Mesenchymal stem cell (in vitro differentiated cells and primary cell): ENCODE results near the gene FSD1.

Experiments used
- DNase-seq: peaks from one replicate; pipeline ENCODE4 v3.0.0-alpha.2; 2013
- H2AFZ ChIP-seq: one replicate; pipeline ENCODE4 v1.6.1; 2013; ENCODE audit warnings: low read depth, mild to moderate bottlenecking, control low read depth, inconsistent platforms, low read length, moderate library complexity
- H2AK5ac ChIP-seq: 2 replicates; pipeline ENCODE4 v1.6.1; 2013; ENCODE audit warnings: low read length, moderate library complexity, mild to moderate bottlenecking, inconsistent platforms; ENCODE audit not compliant: severe bottlenecking
- H2BK120ac ChIP-seq: one replicate; pipeline ENCODE4 v1.6.1; 2013; ENCODE audit warnings: low read depth, mild to moderate bottlenecking, inconsistent platforms, low read length, moderate library complexity
- H2BK12ac ChIP-seq, 2 experiments: one replicate each; pipeline ENCODE4 v1.6.1; 2013; ENCODE audit warnings: inconsistent platforms in 2 of 2, low read length in 2 of 2, mild to moderate bottlenecking in 2 of 2, moderate library complexity in 2 of 2, control low read depth in 1 of 2
- H2BK15ac ChIP-seq: one replicate; pipeline ENCODE4 v1.6.1; 2013; ENCODE audit warnings: mild to moderate bottlenecking, low read depth, inconsistent platforms; ENCODE audit not compliant: poor library complexity, severe bottlenecking
- H2BK5ac ChIP-seq: 2 replicates; pipeline ENCODE4 v1.6.1; 2013; ENCODE audit warnings: low read depth, mild to moderate bottlenecking, low read length, control low read depth, inconsistent platforms; ENCODE audit not compliant: poor library complexity, severe bottlenecking
- H3K14ac ChIP-seq, 2 experiments: one replicate each; pipeline ENCODE4 v1.6.1; 2013; ENCODE audit warnings: inconsistent platforms in 2 of 2, low read length in 2 of 2, control low read depth in 1 of 2, mild to moderate bottlenecking in 1 of 2, moderate library complexity in 1 of 2
- H3K18ac ChIP-seq, 2 experiments: one replicate each; pipeline ENCODE4 v1.6.1; 2013; ENCODE audit warnings: inconsistent platforms in 2 of 2, low read length in 2 of 2, control low read depth in 1 of 2, low read depth in 1 of 2, mild to moderate bottlenecking in 1 of 2
- H3K23ac ChIP-seq, 2 experiments: one replicate each; pipeline ENCODE4 v1.6.1; 2013; ENCODE audit warnings: inconsistent platforms in 2 of 2, low read length in 2 of 2, mild to moderate bottlenecking in 2 of 2, moderate library complexity in 2 of 2, control low read depth in 1 of 2
- H3K27ac ChIP-seq: 2 replicates; pipeline ENCODE4 v1.5.1; 2013; ENCODE audit warnings: mild to moderate bottlenecking, moderate library complexity, low read length, control low read depth, inconsistent platforms; ENCODE audit not compliant: poor library complexity, severe bottlenecking
- H3K27me3 ChIP-seq, 2 experiments: 2 replicates each; pipeline versions ENCODE4 v1.6.1 to v1.7.0; 2013; ENCODE audit warnings: low read length in 2 of 2, mild to moderate bottlenecking in 2 of 2, moderate library complexity in 2 of 2, control low read depth in 1 of 2, inconsistent platforms in 1 of 2; ENCODE audit not compliant: control insufficient read depth in 1 of 2, insufficient read depth in 1 of 2
- H3K36me3 ChIP-seq, 2 experiments: 2 replicates each; pipeline versions ENCODE4 v1.6.1 to v1.7.0; 2013; ENCODE audit warnings: low read length in 2 of 2, control low read depth in 1 of 2, inconsistent platforms in 1 of 2, low read depth in 1 of 2, mild to moderate bottlenecking in 1 of 2; ENCODE audit not compliant: insufficient read depth in 2 of 2, control insufficient read depth in 1 of 2
- H3K4ac ChIP-seq, 2 experiments: one replicate each; pipeline ENCODE4 v1.6.1; 2013; ENCODE audit warnings: inconsistent platforms in 2 of 2, low read length in 2 of 2, mild to moderate bottlenecking in 2 of 2, moderate library complexity in 2 of 2, control low read depth in 1 of 2, low read depth in 1 of 2
- H3K4me1 ChIP-seq: 2 replicates; pipeline ENCODE4 v1.6.1; 2013; ENCODE audit warnings: low read depth, low read length, control low read depth; ENCODE audit not compliant: control insufficient read depth, insufficient read depth
- H3K4me2 ChIP-seq: 2 replicates; pipeline ENCODE4 v1.6.1; 2013; ENCODE audit warnings: low read length, mild to moderate bottlenecking, inconsistent platforms; ENCODE audit not compliant: poor library complexity, severe bottlenecking
- H3K4me3 ChIP-seq, 2 experiments: 2 replicates each; pipeline versions ENCODE4 v1.5.1 to v1.7.0; 2013; ENCODE audit warnings: low read length in 2 of 2, mild to moderate bottlenecking in 2 of 2, control low read depth in 1 of 2, low read depth in 1 of 2; ENCODE audit not compliant: insufficient read depth in 1 of 2
- H3K79me1 ChIP-seq: replicated peaks from 2 replicates; pipeline ENCODE4 v1.6.1; 2013; ENCODE audit warnings: mild to moderate bottlenecking, control low read depth, low read length, inconsistent platforms; ENCODE audit not compliant: poor library complexity, severe bottlenecking
- H3K9ac ChIP-seq: 2 replicates; pipeline ENCODE4 v1.7.0; 2013; ENCODE audit warnings: mild to moderate bottlenecking, low read length, moderate library complexity
- H3K9me3 ChIP-seq: 2 replicates; pipeline ENCODE4 v1.7.0; 2013; ENCODE audit warnings: mild to moderate bottlenecking, low read length; ENCODE audit not compliant: control insufficient read depth
- H4K8ac ChIP-seq: one replicate; pipeline ENCODE4 v1.6.1; 2013; ENCODE audit warnings: inconsistent platforms, mild to moderate bottlenecking, low read length, moderate library complexity
- H4K91ac ChIP-seq: one replicate; pipeline ENCODE4 v1.6.1; 2013; ENCODE audit warnings: mild to moderate bottlenecking, low read length, inconsistent platforms
- WGBS: methylation state at CpG from one replicate; pipeline ENCODE4 v1.1.7; 2013; ENCODE audit warnings: mixed read lengths; 5-methylcytosine and 5-hydroxymethylcytosine counted together

The FSD1 gene

DNA sequence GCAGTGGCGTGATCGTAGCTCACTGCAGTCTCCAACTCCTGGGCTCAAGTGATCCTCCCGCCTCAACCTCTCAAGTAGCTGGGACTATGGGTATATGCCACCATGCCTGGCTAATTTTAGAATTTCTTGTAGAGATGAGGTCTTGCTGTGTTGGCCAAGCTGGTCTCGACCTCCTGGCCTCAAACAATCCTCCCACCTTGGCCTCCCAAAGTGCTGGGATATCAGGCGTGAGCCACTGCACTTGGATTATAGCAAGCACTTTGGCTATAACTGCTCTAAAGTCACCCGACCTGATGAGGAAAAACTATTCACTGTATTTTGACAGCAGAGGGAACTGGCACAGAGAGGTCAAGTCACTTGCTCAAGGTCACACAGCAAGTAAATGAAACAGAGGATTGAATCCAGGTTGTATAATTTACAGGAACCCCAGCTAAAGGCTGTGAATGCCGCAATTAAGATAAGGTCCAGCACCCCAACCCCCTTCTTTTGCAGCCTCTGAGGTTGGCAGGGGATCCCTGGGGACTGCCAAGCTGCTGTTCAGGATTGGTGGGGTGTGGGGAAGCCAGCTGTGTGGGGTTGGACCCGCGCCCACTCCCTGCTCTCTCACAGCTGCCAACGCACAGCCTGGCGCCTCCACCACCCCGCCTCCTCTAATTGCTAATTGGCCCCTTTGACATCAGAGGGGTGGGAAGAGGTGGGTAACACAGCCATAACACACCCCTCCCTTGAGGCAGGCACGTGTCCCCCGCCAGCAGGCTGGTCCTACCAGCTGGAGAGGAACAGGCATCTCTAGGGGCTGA, 8.2 kb upstream of the FSD1 start:
- no peak for DNase-seq
- Histone ChIP-seq H3K27ac (no peak overlapping the region), H3K4ac (no peak overlapping the region), H3K4me3 (no peak overlapping the region), H2AK5ac (no peak overlapping the region), H3K14ac (no peak overlapping the region), H3K4me2 (no peak overlapping the region), H3K79me1 (no peaks in the 10 kb centered on the region), H4K8ac (no peak overlapping the region), H3K23ac (no peak overlapping the region), H3K27me3 (peaks cover 5 to 42% of the 10 kb centered on the region in 2 experiments), H4K91ac (no peak overlapping the region), H2BK15ac (no peak overlapping the region), H3K18ac (no peak overlapping the region), H2BK120ac (no peak overlapping the region), H2BK5ac (no peak overlapping the region), H3K9me3 (no peaks in the 10 kb centered on the region), H3K4me1 (peaks cover 2% of the 10 kb centered on the region), H2AFZ (no peak overlapping the region), H2BK12ac (no peak overlapping the region), H3K9ac (no peak overlapping the region), H3K36me3 (no peaks in the 10 kb centered on the region)
- WGBS: 66% methylated on average over 8 of the region's 14 CpGs

DNA sequence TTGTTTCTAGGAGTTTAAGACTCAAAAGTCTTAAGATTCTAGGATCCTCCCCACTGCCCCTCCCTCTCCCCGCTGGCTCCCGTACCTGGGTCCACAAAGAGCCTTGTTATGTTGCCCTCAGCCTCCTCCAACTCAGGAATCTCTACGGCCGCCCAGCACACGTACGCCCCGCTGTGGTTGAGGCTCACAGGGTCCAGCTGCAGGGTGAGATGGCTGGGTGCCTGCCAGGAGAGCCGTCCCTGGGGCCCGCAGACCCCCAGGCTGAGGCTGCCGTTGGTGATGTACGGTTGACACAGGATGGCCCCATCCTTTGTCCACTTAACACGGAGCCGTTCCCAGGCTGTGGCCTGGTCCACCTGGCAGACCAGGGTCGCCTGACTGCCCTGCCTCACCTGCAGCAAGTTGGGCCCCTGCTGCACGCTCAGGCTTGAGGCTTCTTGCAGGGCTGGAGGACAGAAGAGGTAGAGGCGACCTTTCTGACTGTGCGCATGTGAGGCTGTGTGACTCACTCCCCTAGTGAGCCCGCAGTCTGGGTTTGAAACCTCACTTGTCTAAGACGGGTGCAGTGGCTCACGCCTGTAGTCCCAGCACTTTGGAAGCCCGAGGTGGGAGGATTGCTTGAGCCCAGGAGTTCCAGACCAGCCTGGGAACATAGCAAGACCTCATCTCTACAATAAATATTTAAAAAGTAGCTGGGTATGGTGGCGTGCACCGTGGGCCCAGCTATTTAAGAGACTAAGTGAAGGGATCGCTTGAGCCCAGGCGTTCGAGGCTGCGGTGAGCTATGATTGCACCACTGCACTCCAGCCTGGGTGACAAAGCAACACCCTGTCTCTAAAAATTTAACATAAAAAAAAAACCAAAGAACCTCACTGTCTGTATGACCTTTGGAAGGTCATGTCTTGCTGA, 6.2 kb upstream of the FSD1 start:
- Histone ChIP-seq H3K14ac (peak overlapping the region in 1 of 2 experiments; percentile 46), H3K79me1 (no peaks in the 10 kb centered on the region), H3K27me3 (peaks cover 5 to 36% of the 10 kb centered on the region in 2 experiments), H3K36me3 (no peaks in the 10 kb centered on the region), H4K91ac (no peak overlapping the region), H3K9ac (no peak overlapping the region), H2AFZ (no peak overlapping the region), H3K4me3 (no peak overlapping the region), H3K4ac (no peak overlapping the region), H4K8ac (no peak overlapping the region), H3K18ac (no peak overlapping the region), H2AK5ac (no peak overlapping the region), H2BK5ac (no peak overlapping the region), H3K4me1 (peaks cover 2% of the 10 kb centered on the region), H3K4me2 (no peak overlapping the region), H3K23ac (no peak overlapping the region), H3K9me3 (no peaks in the 10 kb centered on the region), H3K27ac (no peak overlapping the region), H2BK12ac (no peak overlapping the region), H2BK120ac (no peak overlapping the region), H2BK15ac (peak overlapping the region; percentile 28)
- 81% methylated on average over 26 of the region's 27 CpGs for WGBS
- no peak for DNase-seq

DNA sequence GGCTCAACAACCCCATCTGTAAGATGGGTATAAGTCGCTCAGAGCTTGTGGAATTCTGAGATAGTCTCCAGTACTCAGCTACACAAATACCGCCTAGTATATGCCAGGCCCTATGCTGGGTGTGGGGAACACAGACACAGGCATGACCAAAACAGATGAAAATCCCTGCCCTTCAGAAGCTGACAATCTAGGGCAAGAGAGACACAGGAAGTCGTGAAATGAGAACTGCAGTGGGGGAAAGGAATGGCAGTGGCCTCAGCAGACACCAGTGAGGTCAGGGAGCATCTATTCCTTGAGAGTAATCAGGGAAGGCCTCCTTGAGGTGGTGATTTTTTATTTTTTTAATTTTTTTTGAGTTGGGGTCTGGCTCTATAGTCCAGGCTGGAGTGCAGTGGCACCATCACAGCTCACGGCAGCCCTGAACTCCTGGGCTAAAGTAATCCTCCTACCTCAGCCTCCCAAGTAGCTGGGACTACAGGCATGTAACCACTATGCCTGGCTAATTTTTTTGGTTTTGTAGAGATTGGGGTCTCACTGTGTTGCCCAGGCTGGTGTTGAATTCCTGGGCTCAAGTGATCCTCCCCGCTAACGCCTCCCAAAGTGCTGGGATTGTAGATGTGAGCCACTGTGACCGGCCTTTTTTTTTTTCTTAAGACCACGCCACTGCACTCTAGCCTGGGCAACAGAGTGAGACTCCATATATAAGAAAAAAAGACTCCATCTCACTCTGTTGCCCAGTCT, 5.4 kb upstream of the FSD1 start:
- peaks cover 5 to 35% of the 10 kb centered on the region in 2 experiments for H3K27me3 ChIP-seq
- no peak overlapping the region for H3K9ac ChIP-seq
- no peak overlapping the region for H2BK5ac ChIP-seq
- no peaks in the 10 kb centered on the region for H3K36me3 ChIP-seq
- no peak overlapping the region for H3K14ac ChIP-seq
- H2BK120ac ChIP-seq: no peak overlapping the region
- H3K9me3 ChIP-seq: no peaks in the 10 kb centered on the region
- H3K4me1 ChIP-seq: peaks cover 2% of the 10 kb centered on the region
- H3K79me1 ChIP-seq: no peaks in the 10 kb centered on the region
- no peak overlapping the region for H4K8ac ChIP-seq
- H4K91ac ChIP-seq: no peak overlapping the region
- H2AK5ac ChIP-seq: no peak overlapping the region
- no peak overlapping the region for H3K23ac ChIP-seq
- H3K4ac ChIP-seq: no peak overlapping the region
- no peak overlapping the region for H3K18ac ChIP-seq
- no peak overlapping the region for H3K4me2 ChIP-seq
- no peak overlapping the region for H2BK15ac ChIP-seq
- no peak for DNase-seq
- no peak overlapping the region for H3K4me3 ChIP-seq
- H2AFZ ChIP-seq: no peak overlapping the region
- 76% methylated on average over 8 of the region's 8 CpGs for WGBS
- H2BK12ac ChIP-seq: no peak overlapping the region
- no peak overlapping the region for H3K27ac ChIP-seq
